Adrenal gland (tissue), 5 donors: ENCODE measurements around the gene TRNAU1AP.
"Not testable (repeated sequence)": the region's sequence is repeated elsewhere in the genome, so short reads cannot be mapped to it uniquely, and the experiment has no call there.

Source experiments
- POLR2A ChIP-seq, 2 donors: fragments of 450-650 bp; IDR thresholded peaks; one replicate each; pipeline ENCODE4 v1.6.1; 2017; ENCODE audit warnings: antibody characterized with exemption in 2 of 2, mild to moderate bottlenecking in 2 of 2, moderate library complexity in 1 of 2
- TF ChIP-seq, protein P1 (sequence below), 6 experiments: fragments of 450-650 bp in 4 of 6; fragments of 200-600 bp in 2 of 6; sonication (generic) in 1 of 6; IDR thresholded peaks; 1 replicate in 5 of 6; 2 replicates in 1 of 6; pipeline versions ENCODE4 v1.5.1 to v1.8.0; 2016 to 2021; ENCODE audit warnings: antibody characterized with exemption in 6 of 6, mild to moderate bottlenecking in 2 of 6, moderate library complexity in 1 of 6
- donor health status: DM: no; HTN: no; CAD: no.

DNA sequence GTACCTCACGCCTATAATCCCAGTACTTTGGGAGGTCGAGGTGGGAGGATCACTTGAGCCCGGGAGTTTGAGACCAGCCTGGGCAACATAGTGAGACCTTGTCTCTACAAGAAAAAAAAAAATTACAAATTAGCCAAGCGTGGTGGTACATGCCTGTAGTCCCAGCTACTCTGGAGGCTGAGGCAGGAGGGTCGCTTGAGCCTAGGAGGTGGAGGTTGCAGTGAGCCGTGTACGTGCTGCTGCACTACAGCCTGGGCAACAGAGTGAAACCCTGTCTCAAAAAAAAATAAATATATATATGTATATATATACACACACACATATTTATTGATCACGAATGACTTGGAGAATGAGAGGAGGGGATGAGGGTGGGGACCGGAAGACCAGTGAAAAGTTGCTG, 30.3 kb upstream of the TRNAU1AP start:
- TF ChIP-seq POLR2A (IDR thresholded peaks at IDR 0.05): not testable (repeated sequence)
- TF ChIP-seq, protein P1, sequence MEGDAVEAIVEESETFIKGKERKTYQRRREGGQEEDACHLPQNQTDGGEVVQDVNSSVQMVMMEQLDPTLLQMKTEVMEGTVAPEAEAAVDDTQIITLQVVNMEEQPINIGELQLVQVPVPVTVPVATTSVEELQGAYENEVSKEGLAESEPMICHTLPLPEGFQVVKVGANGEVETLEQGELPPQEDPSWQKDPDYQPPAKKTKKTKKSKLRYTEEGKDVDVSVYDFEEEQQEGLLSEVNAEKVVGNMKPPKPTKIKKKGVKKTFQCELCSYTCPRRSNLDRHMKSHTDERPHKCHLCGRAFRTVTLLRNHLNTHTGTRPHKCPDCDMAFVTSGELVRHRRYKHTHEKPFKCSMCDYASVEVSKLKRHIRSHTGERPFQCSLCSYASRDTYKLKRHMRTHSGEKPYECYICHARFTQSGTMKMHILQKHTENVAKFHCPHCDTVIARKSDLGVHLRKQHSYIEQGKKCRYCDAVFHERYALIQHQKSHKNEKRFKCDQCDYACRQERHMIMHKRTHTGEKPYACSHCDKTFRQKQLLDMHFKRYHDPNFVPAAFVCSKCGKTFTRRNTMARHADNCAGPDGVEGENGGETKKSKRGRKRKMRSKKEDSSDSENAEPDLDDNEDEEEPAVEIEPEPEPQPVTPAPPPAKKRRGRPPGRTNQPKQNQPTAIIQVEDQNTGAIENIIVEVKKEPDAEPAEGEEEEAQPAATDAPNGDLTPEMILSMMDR (IDR thresholded peaks at IDR 0.05): not testable (repeated sequence)
